Lung (tissue), 12 donors: ENCODE results near the gene NCOA1. TPM values are rescaled to one million over a fixed set of nuclear protein-coding genes. Genes with fewer than 3 reads are reported as not detected.

Experiments used
- ATAC-seq: fragments of 200-7000 bp; cut with Tn5 transposase; one replicate; pipeline ENCODE4 v1.9.1; 2020; ENCODE audit warnings: moderate number of reproducible peaks; ENCODE audit not compliant: insufficient read depth, low FRiP score
- DNase-seq, 3 donors: peaks; one replicate each; pipeline ENCODE4 v3.0.0-alpha.2; 2013 to 2017
- H3K27ac ChIP-seq, 2 donors: one replicate each; pipeline ENCODE4 v1.5.1; 2013; ENCODE audit warnings: mild to moderate bottlenecking in 2 of 2, moderate library complexity in 2 of 2, control low read depth in 1 of 2, inconsistent platforms in 1 of 2, low read depth in 1 of 2, low read length in 1 of 2
- H3K27me3 ChIP-seq, 3 donors: one replicate each; pipeline ENCODE4 v1.5.1; 2013; ENCODE audit warnings: low read length in 2 of 3; ENCODE audit not compliant: control insufficient read depth in 3 of 3, insufficient read depth in 3 of 3
- H3K36me3 ChIP-seq, 4 donors: one replicate each; pipeline ENCODE4 v1.5.1; 2013; ENCODE audit warnings: low read length in 4 of 4, mild to moderate bottlenecking in 1 of 4, moderate library complexity in 1 of 4; ENCODE audit not compliant: control insufficient read depth in 4 of 4, insufficient read depth in 4 of 4
- H3K4me1 ChIP-seq, 5 donors: one replicate each; pipeline ENCODE4 v1.5.1; 2013; ENCODE audit warnings: low read length in 5 of 5, mild to moderate bottlenecking in 2 of 5, moderate library complexity in 1 of 5; ENCODE audit not compliant: control insufficient read depth in 5 of 5, insufficient read depth in 5 of 5
- H3K4me3 ChIP-seq: one replicate; pipeline ENCODE4 v1.5.1; 2013; ENCODE audit warnings: mild to moderate bottlenecking, control low read depth, moderate library complexity
- H3K9ac ChIP-seq, 2 donors: one replicate each; pipeline ENCODE4 v1.5.1; 2013; ENCODE audit warnings: low read length in 2 of 2, control low read depth in 1 of 2; ENCODE audit not compliant: insufficient read depth in 1 of 2
- H3K9me3 ChIP-seq, 4 donors: one replicate each; pipeline ENCODE4 v1.5.1; 2013; ENCODE audit warnings: low read length in 3 of 4, mild to moderate bottlenecking in 1 of 4, moderate library complexity in 1 of 4; ENCODE audit not compliant: control insufficient read depth in 4 of 4, insufficient read depth in 3 of 4
- CTCF ChIP-seq: IDR thresholded peaks from 2 replicates; pipeline ENCODE4 v1.5.1; 2012; ENCODE audit warnings: mild to moderate bottlenecking; ENCODE audit errors: control extremely low read depth, extremely low read depth
- WGBS, 2 donors: extraction: QIAGEN DNeasy Blood & Tissue Kit; methylation state at CpG; one replicate each; pipeline ENCODE4 v1.1.7; 2013; 5-methylcytosine and 5-hydroxymethylcytosine counted together
- polyA plus RNA-seq, 2 donors: library from polyadenylated mRNA; stranded (reverse); fragments of 200-250 nt; gene quantifications; one replicate each; pipeline ENCODE4 v1.2.1, GENCODE V29; 2013
- total RNA-seq, 2 donors: library from RNA; depleted of rRNA in 1 of 2; stranded (reverse); fragments of >200 nt in 1 of 2; gene quantifications; one replicate each; pipeline ENCODE4 v1.2.1, GENCODE V29; 2014 to 2021
- donor health status: control.
- donor health status: control.
- donor health status: Bipolar disorder and iron deficiency.
- donor health status: healthy.
- donor health status: DM: yes; HTN: yes; CAD: no.

Gene NCOA1
- total and polyA plus RNA-seq, 4 donors: 8.3 to 123 (median 27.3) TPM

- no peaks in the 10 kb centered on the region for H3K9me3 ChIP-seq
- no peak for ATAC-seq
- no peak for TF ChIP-seq CTCF
- no peaks in the 10 kb centered on the region for H3K27me3 ChIP-seq
- no peak for DNase-seq
- no peak overlapping the region for H3K9ac ChIP-seq
- H3K4me3 ChIP-seq: no peak overlapping the region
- H3K27ac ChIP-seq: no peak overlapping the region
- H3K4me1 ChIP-seq: no peaks in the 10 kb centered on the region
- H3K36me3 ChIP-seq: peaks cover 4 to 28% (median 19%) of the 10 kb centered on the region in 4 donors
Measured at GRCh38 chr2:24731040-24731439, 240.0 kb downstream of the NCOA1 start.

- Histone ChIP-seq H3K4me1 (peaks cover 0 to 7% (median 0%) of the 10 kb centered on the region in 5 donors), H3K4me3 (no peak overlapping the region), H3K27me3 (no peaks in the 10 kb centered on the region), H3K9me3 (no peaks in the 10 kb centered on the region), H3K36me3 (peaks cover 4 to 28% (median 19%) of the 10 kb centered on the region in 4 donors), H3K27ac (no peak overlapping the region), H3K9ac (no peak overlapping the region)
- no peak for TF ChIP-seq CTCF
- 98 to 100% methylated on average over 1 of the region's 1 CpG for WGBS, 2 donors
- no peak for ATAC-seq
- no peak for DNase-seq
Measured at GRCh38 chr2:24731923-24732322, 240.9 kb downstream of the NCOA1 start.

- no peaks in the 10 kb centered on the region for H3K27me3 ChIP-seq
- ATAC-seq (no peak), DNase-seq (no peak)
- no peak overlapping the region for H3K9ac ChIP-seq
- no peaks in the 10 kb centered on the region for H3K9me3 ChIP-seq
- H3K36me3 ChIP-seq: peaks cover 1 to 24% (median 8%) of the 10 kb centered on the region in 4 donors
- 98 to 100% methylated on average over 2 of the region's 2 CpGs for WGBS, 2 donors
- no peak overlapping the region for H3K4me3 ChIP-seq
- TF ChIP-seq CTCF: no peak
- H3K27ac ChIP-seq: no peak overlapping the region
- H3K4me1 ChIP-seq: peaks cover 0 to 9% (median 0%) of the 10 kb centered on the region in 5 donors
Measured at GRCh38 chr2:24734741-24735140, 243.7 kb downstream of the NCOA1 start.

- H3K4me1 ChIP-seq: peaks cover 0 to 23% (median 3%) of the 10 kb centered on the region in 5 donors
- no peak overlapping the region for H3K4me3 ChIP-seq
- H3K36me3 ChIP-seq: peaks cover 3 to 21% (median 12%) of the 10 kb centered on the region in 4 donors
- H3K27ac ChIP-seq: no peak overlapping the region
- no peak for TF ChIP-seq CTCF
- no peak overlapping the region for H3K9ac ChIP-seq
- 89 to 91% methylated on average over 7 of the region's 7 CpGs for WGBS, 2 donors
- H3K27me3 ChIP-seq: no peaks in the 10 kb centered on the region
- ATAC-seq (no peak), DNase-seq (no peak)
- no peaks in the 10 kb centered on the region for H3K9me3 ChIP-seq
Measured at GRCh38 chr2:24739354-24740025, 248.4 kb downstream of the NCOA1 start.
